MM.1S (cell line): ENCODE results near the gene GDF7.

ENCODE experiments used
- DNase-seq: peaks from one replicate; pipeline ENCODE4 v3.0.0-alpha.2; 2015
- H2AFZ ChIP-seq: fragments of 300-600 bp; sonication (generic); 2 replicates; pipeline ENCODE4 v1.6.0; 2016; ENCODE audit warnings: antibody characterized with exemption, low read length
- H3F3A ChIP-seq: fragments of 300-600 bp; sonication (generic); 2 replicates; pipeline ENCODE4 v1.6.1; 2016; ENCODE audit warnings: mild to moderate bottlenecking, antibody characterized with exemption, low read length, moderate library complexity, mixed read lengths; ENCODE audit not compliant: insufficient read depth
- H3K27ac ChIP-seq: fragments of 300-600 bp; sonication (generic); 2 replicates; pipeline ENCODE4 v1.5.1; 2016; ENCODE audit warnings: mild to moderate bottlenecking, low read length
- H3K27me3 ChIP-seq: fragments of 300-600 bp; sonication (generic); replicated peaks from 2 replicates; pipeline ENCODE4 v1.6.0; 2016; ENCODE audit warnings: low read length; ENCODE audit not compliant: insufficient read depth
- H3K36me3 ChIP-seq: fragments of 300-600 bp; sonication (generic); replicated peaks from 2 replicates; pipeline ENCODE4 v1.6.1; 2016; ENCODE audit warnings: mild to moderate bottlenecking, low read length, mixed read lengths; ENCODE audit not compliant: insufficient read depth
- H3K4me1 ChIP-seq: fragments of 300-600 bp; sonication (generic); 2 replicates; pipeline ENCODE4 v1.6.1; 2016; ENCODE audit warnings: low read length, mixed read lengths
- H3K4me2 ChIP-seq: fragments of 300-600 bp; sonication (generic); 2 replicates; pipeline ENCODE4 v1.6.0; 2016; ENCODE audit warnings: low read depth, low read length
- H3K4me3 ChIP-seq: fragments of 300-600 bp; sonication (generic); 2 replicates; pipeline ENCODE4 v1.5.1; 2016; ENCODE audit warnings: low read length, mixed read lengths
- H3K79me2 ChIP-seq: fragments of 300-600 bp; sonication (generic); 2 replicates; pipeline ENCODE4 v1.6.1; 2016; ENCODE audit warnings: mixed run types, low read length, mixed read lengths
- H3K9ac ChIP-seq: fragments of 300-600 bp; sonication (generic); 2 replicates; pipeline ENCODE4 v1.6.1; 2016; ENCODE audit warnings: low read length, mixed read lengths
- H3K9me2 ChIP-seq: fragments of 300-600 bp; sonication (generic); replicated peaks from 2 replicates; pipeline ENCODE4 v1.6.1; 2016; ENCODE audit warnings: mild to moderate bottlenecking, low read length, mixed read lengths; ENCODE audit not compliant: insufficient read depth
- H3K9me3 ChIP-seq: fragments of 300-600 bp; sonication (generic); replicated peaks from 2 replicates; pipeline ENCODE4 v1.6.1; 2016; ENCODE audit warnings: mild to moderate bottlenecking, low read length, mixed read lengths; ENCODE audit not compliant: insufficient read depth
- H4K20me1 ChIP-seq: fragments of 300-600 bp; sonication (generic); 2 replicates; pipeline ENCODE4 v1.6.1; 2016; ENCODE audit warnings: mild to moderate bottlenecking, low read length, moderate library complexity, mixed read lengths; ENCODE audit not compliant: insufficient read depth
- CTCF ChIP-seq: fragments of 300-600 bp; sonication (generic); IDR thresholded peaks from 2 replicates; pipeline ENCODE4 v1.5.1; 2016; ENCODE audit warnings: antibody characterized with exemption, low read length, mixed read lengths
- EZH2 ChIP-seq: fragments of 300-600 bp; sonication (generic); optimal IDR thresholded peaks from 2 replicates; pipeline ENCODE3; 2017; ENCODE audit warnings: low read depth, mild to moderate bottlenecking, antibody characterized with exemption, low read length, mixed read lengths
- EZH2phosphoT487 ChIP-seq: fragments of 300-600 bp; sonication (generic); IDR thresholded peaks from 2 replicates; pipeline ENCODE4 v1.6.1; 2018; ENCODE audit warnings: antibody characterized with exemption, low read length

The GDF7 gene

GRCh38 chr2:20676353-20677215 lies 9.6 kb downstream of the GDF7 start:
- Histone ChIP-seq H3K9me2 (no peaks in the 10 kb centered on the region), H3K4me1 (peaks cover 53% of the 10 kb centered on the region), H3F3A (peaks cover 42% of the 10 kb centered on the region), H3K36me3 (no peaks in the 10 kb centered on the region), H3K9ac (peak overlapping the region; percentile 56), H3K79me2 (no peaks in the 10 kb centered on the region), H2AFZ (peak overlapping the region; percentile 48), H3K4me2 (peak overlapping the region; percentile 80), H3K27ac (peak overlapping the region; percentile 93), H4K20me1 (no peaks in the 10 kb centered on the region), H3K4me3 (peak overlapping the region; percentile 35), H3K9me3 (no peaks in the 10 kb centered on the region), H3K27me3 (no peaks in the 10 kb centered on the region)
- TF ChIP-seq CTCF, result peak; percentile 69
- TF ChIP-seq EZH2, result no peak
- no peak for TF ChIP-seq EZH2phosphoT487
- peak; percentile 84 for DNase-seq

GRCh38 chr2:20677301-20678085 lies 10.5 kb downstream of the GDF7 start:
- peak; percentile 61 for DNase-seq
- Histone ChIP-seq H3F3A (peaks cover 42% of the 10 kb centered on the region), H3K27ac (peak overlapping the region; percentile 93), H3K79me2 (no peaks in the 10 kb centered on the region), H3K36me3 (no peaks in the 10 kb centered on the region), H4K20me1 (no peaks in the 10 kb centered on the region), H3K9ac (peak overlapping the region; percentile 56), H3K4me3 (peak overlapping the region; percentile 35), H2AFZ (peak overlapping the region; percentile 48), H3K4me2 (peak overlapping the region; percentile 80), H3K9me3 (no peaks in the 10 kb centered on the region), H3K4me1 (peaks cover 54% of the 10 kb centered on the region), H3K27me3 (no peaks in the 10 kb centered on the region), H3K9me2 (no peaks in the 10 kb centered on the region)
- TF ChIP-seq EZH2phosphoT487 (no peak), CTCF (peak; percentile 87), EZH2 (no peak)

GRCh38 chr2:20678086-20678395 lies 11.1 kb downstream of the GDF7 start:
- peak overlapping the region; percentile 35 for H3K4me3 ChIP-seq
- no peaks in the 10 kb centered on the region for H3K9me2 ChIP-seq
- no peaks in the 10 kb centered on the region for H3K27me3 ChIP-seq
- H3K9ac ChIP-seq, result peak overlapping the region; percentile 56; the same call in 1 of the 2 replicates
- peaks cover 42% of the 10 kb centered on the region for H3F3A ChIP-seq
- peak overlapping the region; percentile 80 for H3K4me2 ChIP-seq
- no peaks in the 10 kb centered on the region for H3K9me3 ChIP-seq
- H3K36me3 ChIP-seq, result no peaks in the 10 kb centered on the region
- H3K27ac ChIP-seq, result peak overlapping the region; percentile 93
- H3K4me1 ChIP-seq, result peaks cover 56% of the 10 kb centered on the region
- peak overlapping the region; percentile 48 for H2AFZ ChIP-seq
- no peaks in the 10 kb centered on the region for H3K79me2 ChIP-seq
- no peaks in the 10 kb centered on the region for H4K20me1 ChIP-seq
- no peak for TF ChIP-seq EZH2
- no peak for TF ChIP-seq EZH2phosphoT487
- TF ChIP-seq CTCF, result no peak
- DNase-seq, result no peak
